Subcutaneous adipose tissue (tissue), 4 donors: ENCODE data around the gene AGAP1. TPM values are rescaled to one million over a fixed set of nuclear protein-coding genes. Genes with fewer than 3 reads are reported as not detected.

ENCODE experiments used
- total RNA-seq, 4 donors: library from RNA; depleted of rRNA; stranded (reverse); fragments of >200 nt; gene quantifications; one replicate each; pipeline ENCODE4 v1.1.0, GENCODE V29; 2016
- TF ChIP-seq, protein P1 (sequence below): fragments of 450-650 bp; IDR thresholded peaks from one replicate; pipeline ENCODE4 v1.5.1; 2016; ENCODE audit warnings: low read depth, mild to moderate bottlenecking, control low read depth, antibody characterized with exemption, moderate library complexity

The AGAP1 gene
- total RNA-seq, 4 donors from 2014 or later, result 13.6 to 26.3 (median 23.6) TPM

DNA sequence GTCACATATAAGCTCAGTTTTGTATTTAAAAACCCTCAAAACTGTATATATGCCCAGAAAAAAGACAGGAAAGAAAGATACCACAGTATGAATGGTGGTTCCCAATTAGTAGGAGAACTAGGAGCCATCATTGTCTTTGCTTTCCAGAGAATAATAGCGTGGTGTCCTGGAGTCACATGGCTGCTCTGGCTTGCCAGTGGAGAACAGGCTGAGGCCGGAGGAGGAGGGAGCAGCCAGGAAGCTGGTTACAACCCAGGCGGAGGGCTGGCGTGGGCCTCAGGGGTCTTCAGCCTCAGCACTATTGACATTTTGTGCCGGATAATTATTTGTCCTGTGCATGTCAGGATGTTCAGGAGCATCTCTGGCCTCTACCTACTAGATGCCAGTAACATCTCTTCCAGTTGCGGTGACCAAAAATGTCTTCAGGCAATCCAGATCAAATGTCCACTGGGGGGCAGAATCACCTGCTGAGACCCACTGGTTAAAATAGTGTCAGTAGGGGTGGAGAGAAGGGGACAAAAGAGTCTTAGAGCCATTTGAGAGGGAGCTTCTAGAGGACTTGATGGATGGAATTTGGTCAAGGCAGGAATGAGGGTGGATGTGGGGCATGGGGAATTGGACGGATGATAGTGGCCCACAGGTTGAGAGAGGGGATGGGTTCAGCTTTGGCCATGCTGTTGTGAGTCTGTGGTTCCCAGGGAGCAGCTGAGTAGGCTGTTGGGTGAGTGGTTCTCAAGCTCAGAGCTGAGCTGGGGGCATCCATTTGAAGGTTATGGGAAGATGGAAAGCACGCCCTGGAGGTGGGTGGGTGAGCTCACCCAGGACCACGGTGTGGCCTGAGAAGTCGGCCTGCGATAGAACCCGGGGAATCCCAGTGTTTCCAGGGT lies 144.9 kb downstream of the AGAP1 start:
- TF ChIP-seq, protein P1, sequence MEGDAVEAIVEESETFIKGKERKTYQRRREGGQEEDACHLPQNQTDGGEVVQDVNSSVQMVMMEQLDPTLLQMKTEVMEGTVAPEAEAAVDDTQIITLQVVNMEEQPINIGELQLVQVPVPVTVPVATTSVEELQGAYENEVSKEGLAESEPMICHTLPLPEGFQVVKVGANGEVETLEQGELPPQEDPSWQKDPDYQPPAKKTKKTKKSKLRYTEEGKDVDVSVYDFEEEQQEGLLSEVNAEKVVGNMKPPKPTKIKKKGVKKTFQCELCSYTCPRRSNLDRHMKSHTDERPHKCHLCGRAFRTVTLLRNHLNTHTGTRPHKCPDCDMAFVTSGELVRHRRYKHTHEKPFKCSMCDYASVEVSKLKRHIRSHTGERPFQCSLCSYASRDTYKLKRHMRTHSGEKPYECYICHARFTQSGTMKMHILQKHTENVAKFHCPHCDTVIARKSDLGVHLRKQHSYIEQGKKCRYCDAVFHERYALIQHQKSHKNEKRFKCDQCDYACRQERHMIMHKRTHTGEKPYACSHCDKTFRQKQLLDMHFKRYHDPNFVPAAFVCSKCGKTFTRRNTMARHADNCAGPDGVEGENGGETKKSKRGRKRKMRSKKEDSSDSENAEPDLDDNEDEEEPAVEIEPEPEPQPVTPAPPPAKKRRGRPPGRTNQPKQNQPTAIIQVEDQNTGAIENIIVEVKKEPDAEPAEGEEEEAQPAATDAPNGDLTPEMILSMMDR, result no peak

DNA sequence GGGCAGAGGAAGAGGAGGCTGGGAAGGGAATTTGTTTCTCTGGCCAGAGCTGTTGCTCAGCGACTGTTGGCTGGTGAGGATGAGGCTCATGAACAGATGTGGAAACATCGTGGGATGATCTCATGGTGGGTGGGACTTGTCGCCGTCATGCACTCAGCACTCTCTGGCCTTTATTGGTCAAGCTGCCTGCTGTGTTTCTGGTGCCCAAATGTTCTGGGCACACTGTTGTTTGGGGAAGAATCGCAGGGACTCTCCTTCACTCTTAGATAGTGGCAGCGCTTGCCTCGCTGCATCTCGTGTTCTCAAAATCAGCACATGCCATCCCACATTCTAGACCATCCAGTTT lies 145.6 kb downstream of the AGAP1 start:
- TF ChIP-seq, protein P1, result no peak

DNA sequence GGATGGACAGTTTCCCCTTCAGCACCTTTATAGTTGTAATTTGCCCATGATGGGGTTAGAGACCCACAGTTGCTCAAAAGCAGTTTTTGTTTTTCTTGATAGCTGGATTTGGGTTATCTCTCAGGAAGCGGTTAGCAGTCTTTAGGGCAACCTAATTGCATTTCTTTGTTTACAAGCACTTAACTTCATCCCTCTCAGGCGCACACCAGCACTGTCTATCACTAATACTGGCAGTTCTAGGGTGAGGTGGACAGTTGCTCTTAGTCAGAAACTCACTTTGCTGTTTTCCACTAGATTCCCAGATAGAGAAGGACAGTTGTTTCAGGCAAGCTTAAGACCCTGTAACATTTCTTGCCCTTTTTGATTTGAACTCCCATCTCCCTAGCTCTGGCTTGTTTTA lies 146.0 kb downstream of the AGAP1 start:
- TF ChIP-seq, protein P1, result no peak

DNA sequence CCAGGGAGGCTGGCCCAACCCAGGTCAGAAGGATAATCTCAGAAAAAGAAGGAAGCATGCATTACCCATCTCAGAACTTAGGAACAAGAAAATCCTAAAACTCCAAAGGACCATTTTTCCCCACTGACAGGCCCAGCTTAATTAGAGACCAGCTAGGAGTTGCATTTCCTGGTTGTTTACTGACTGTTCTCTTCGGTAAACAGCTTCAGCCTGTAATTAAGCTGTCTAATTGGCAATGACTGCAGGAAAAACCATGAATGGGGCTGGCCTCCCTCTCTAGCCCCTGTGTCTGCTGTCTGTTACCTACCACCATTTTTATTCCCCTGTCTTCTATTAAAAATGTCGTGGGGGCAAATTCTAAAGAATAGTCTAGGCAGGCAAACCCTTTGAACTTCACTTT lies 146.5 kb downstream of the AGAP1 start:
- TF ChIP-seq, protein P1, result no peak

DNA sequence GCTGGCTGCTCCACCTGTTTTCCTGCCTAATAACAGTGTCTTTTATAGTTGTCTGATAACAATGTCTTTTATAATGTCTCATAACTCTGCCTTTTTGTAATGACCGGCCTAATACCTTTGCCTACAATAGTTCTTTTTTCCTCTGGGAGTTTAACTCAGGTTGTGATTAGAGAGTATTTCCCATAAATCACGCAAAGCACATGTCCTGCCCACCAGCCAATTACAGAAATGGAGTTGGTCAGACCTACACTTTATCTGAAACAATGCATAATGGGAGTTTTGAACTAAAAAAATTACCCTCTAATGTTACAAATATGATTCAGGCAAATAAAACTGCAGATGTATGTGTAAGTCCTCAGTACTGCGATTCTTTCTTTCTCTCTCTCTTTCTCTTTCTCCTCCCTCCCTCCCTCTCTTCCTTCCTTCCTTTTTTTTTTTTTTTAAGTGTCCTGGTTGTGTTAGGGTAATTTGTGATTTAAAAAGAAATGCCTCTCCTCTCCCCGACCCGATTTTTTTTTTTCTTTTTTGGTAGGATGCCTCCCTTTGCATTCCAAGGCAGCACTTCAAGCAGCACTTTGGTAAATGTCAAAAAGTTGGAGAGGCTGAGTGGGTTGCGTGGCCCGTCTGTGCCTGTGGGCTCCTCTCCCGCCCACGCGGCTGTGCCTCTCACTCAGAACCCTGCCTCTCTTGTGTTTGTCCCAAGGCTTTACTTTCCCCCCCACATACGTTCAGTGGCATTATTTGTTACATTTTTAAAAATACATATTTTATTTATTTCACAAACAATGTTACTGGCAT lies 147.3 kb downstream of the AGAP1 start:
- TF ChIP-seq, protein P1, result no peak

DNA sequence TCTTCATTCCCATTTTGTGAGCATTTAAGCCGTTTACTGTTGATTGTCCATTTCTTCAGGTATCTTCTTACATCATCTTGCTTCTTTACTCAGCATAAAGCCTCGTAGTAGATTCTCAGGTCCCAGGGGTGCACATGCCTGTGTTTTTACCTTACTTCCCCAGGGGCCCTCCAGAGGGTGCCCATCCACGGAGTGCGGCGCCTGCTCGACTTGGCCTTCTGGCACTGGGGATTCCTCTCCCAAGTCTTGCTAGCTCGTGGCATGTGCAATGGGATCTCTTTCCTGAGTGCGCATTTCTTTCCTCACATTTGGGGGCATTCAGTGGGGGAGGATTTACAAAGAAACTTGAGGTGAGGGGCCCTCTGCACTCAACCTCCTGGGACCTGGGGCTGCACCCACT lies 148.1 kb downstream of the AGAP1 start:
- TF ChIP-seq, protein P1, result no peak

DNA sequence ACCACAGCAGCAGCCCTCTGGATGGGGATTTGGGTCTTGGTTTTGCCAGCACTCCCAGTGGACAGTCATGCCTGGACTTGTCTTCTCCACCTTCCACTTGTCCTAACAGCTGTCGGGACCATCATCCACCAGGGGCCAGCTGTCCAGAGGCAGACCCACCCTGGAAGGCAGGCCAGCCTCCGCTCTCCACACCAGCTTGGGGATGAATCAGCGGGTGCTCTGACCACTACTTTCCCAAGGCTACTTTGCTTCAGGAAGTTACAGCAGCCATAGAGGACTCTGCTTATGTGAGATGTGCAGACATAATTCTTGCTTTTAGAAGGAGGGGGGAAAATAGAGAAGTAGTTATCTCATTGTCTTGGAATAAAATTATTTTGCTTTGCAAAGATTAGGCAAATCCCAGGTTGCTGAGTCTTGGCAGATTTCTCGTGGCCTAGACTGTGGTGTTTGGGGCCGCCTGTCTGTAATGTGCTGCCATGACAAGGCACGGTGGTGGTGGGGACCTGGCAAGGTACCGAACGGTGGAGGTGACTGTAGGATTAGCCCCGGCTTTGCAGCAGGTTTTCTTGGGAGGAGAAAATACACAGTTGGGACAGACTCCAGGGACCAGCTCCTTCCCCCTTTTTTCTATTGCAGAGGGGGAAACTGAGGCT lies 148.7 kb downstream of the AGAP1 start:
- TF ChIP-seq, protein P1, result no peak
